Cardiac fibroblast (primary cell): ENCODE measurements around the gene LPGAT1.

Experiments used
- DNase-seq, 2 donors: peaks; one replicate each; pipeline versions ENCODE4 v3.0.0 to v3.0.0-alpha.2; 2010; ENCODE audit warnings: low read depth in 2 of 2
- H3K4me3 ChIP-seq, 2 donors: replicated peaks in 1 of 2; 1 replicate in 1 of 2; 2 replicates in 1 of 2; pipeline ENCODE4 v1.5.1; 2011; ENCODE audit warnings: low read depth in 2 of 2, low read length in 2 of 2, mild to moderate bottlenecking in 2 of 2, moderate library complexity in 1 of 2
- TF ChIP-seq, protein P1 (sequence below): IDR thresholded peaks from one replicate; pipeline ENCODE4 v1.5.1; 2011; ENCODE audit warnings: low read depth, mild to moderate bottlenecking, low read length, inconsistent platforms

LPGAT1 gene

GRCh38 chr1:211839106-211839505 is 8.5 kb upstream of the LPGAT1 start:
- TF ChIP-seq, protein P1, sequence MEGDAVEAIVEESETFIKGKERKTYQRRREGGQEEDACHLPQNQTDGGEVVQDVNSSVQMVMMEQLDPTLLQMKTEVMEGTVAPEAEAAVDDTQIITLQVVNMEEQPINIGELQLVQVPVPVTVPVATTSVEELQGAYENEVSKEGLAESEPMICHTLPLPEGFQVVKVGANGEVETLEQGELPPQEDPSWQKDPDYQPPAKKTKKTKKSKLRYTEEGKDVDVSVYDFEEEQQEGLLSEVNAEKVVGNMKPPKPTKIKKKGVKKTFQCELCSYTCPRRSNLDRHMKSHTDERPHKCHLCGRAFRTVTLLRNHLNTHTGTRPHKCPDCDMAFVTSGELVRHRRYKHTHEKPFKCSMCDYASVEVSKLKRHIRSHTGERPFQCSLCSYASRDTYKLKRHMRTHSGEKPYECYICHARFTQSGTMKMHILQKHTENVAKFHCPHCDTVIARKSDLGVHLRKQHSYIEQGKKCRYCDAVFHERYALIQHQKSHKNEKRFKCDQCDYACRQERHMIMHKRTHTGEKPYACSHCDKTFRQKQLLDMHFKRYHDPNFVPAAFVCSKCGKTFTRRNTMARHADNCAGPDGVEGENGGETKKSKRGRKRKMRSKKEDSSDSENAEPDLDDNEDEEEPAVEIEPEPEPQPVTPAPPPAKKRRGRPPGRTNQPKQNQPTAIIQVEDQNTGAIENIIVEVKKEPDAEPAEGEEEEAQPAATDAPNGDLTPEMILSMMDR = no peak
- H3K4me3 ChIP-seq = no peak overlapping the region
- DNase-seq = no peak

GRCh38 chr1:211833174-211833820 is 2.7 kb upstream of the LPGAT1 start:
- DNase-seq = no peak
- TF ChIP-seq, protein P1 = no peak
- no peak overlapping the region for H3K4me3 ChIP-seq

GRCh38 chr1:211832661-211833060 is 2.1 kb upstream of the LPGAT1 start:
- H3K4me3 ChIP-seq = no peak overlapping the region
- TF ChIP-seq, protein P1 = no peak
- DNase-seq = no peak

DNA sequence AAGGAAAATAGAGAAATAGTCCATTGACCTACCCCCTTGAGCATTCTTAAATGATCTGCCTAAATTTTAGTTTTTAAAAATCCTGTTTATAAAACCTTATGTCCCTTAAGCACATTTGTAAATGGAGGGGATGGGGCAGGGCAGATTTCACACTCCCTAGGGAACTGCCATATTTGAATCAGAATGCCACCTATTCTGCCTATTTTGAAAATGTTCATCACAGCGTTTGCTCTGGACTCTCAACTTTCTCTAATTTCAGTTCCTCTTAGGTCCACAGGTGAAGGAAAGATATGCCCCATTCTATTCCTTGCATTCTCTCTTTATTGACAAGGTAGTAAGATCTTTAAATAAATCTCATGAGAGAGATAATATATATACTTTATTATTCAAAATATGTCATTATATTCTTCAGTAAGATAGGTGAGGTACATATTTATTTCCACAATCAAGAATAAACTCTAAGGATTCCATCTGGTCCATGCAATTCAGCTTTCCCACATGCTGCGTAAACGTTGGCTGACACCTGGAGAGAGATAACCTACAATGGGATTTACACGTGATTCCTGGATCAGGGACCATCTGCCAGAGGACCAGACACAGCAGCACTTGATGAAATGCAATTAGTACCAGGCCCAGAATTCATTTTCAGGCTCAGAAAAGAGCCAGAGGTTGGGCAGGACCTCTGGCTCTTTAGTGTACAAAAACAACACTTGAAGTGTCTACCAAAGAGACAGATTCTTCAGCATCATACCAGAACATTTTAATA is 1.2 kb upstream of the LPGAT1 start:
- H3K4me3 ChIP-seq = no peak overlapping the region
- no peak for DNase-seq
- TF ChIP-seq, protein P1 = no peak

DNA sequence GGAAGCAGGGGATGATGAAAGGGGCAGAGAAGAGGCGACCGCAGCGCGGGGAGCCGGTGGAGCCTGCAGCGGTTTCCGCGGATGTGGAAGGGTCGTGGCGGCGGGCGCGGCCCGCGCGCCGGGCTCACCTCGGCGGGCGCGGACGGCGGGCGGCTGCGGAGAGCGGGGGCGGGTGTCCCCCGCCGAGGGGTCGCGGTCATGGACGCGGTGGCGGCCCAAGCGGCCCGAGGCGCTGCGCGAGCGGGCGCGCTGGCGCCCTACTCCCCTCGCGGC is 572 bp downstream of the LPGAT1 start:
- DNase-seq = peak in 1 of 2 donors; percentile 15
- TF ChIP-seq, protein P1 = no peak
- H3K4me3 ChIP-seq = peak overlapping the region; percentile 59 to 68

DNA sequence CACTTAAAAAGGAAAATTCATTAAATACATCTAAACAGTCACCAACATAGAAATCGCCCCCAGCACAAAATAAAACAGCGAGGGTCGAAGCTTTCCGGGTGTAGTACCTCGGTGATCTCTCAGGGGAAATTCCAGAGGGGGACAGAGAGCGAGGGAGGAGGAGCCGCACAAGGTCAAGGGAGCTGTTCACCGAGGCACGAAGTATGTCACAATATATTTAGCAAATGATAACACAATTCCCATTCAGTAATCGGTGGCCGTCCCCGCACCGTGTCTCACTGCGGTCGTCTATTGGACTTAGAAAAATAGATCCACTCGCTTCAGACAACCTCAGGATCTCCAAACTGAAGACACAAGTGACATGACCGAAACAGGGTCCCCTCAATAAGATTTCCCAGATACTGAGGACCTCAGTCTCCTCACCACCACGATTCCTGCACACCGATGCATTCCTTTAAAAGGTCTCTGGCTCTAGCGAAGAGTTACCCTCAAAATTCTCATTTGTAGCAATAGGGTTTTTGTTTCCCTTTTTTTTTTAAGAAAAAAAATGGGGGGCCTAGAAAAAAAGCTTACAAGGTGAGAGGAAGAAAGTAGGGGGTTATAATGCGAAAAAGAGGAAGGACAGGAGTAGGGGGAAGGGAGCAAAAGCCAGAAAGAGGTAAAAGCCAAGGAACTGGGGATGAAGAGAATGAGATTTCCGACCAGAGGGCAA is 1.1 kb downstream of the LPGAT1 start:
- TF ChIP-seq, protein P1 = no peak
- peak; percentile 7 to 17 for DNase-seq
- peak overlapping the region; percentile 59 to 68 for H3K4me3 ChIP-seq
